HCT116 (cell line): ENCODE results near the gene ABCA1. TPM values are rescaled to one million over a fixed set of nuclear protein-coding genes. Genes with fewer than 3 reads are reported as not detected.

Experiments
- ATAC-seq: fragments of 200-7000 bp; cut with Tn5 transposase; 2 replicates; pipeline ENCODE4 v1.9.1; 2020; ENCODE audit warnings: mild to moderate bottlenecking, moderate library complexity
- BruUV-seq: library from RNA; stranded (reverse); fragments of 400-500 nt; replicated peaks from 2 replicates; lab custom pipeline; 2021; lab: Mats Ljungman, UMichigan
- CTCF ChIA-PET: fragments of 300-600 bp; sonication (Branson Sonifier 250); formaldehyde crosslinking; loops from one replicate; lab custom pipeline; 2021; ENCODE audit warnings: antibody characterized with exemption; lab: Charles Lee
- POLR2A ChIA-PET: fragments of 300-600, 350-600 bp; sonication (Branson Sonifier 250); formaldehyde crosslinking; loops from one replicate; lab custom pipeline; 2021; ENCODE audit warnings: antibody characterized with exemption; lab: Charles Lee
- RAD21 ChIA-PET, 2 experiments: fragments of 300-600 bp; sonication (Branson Sonifier 250); formaldehyde crosslinking; loops; one replicate each; lab custom pipeline; 2023; ENCODE audit warnings: low total read pairs in 2 of 2; ENCODE audit not compliant: uncharacterized antibody in 2 of 2, unreplicated experiment in 2 of 2, low non-redundant PET in 1 of 2; lab: Charles Lee
- DNase-seq: peaks from one replicate; pipeline ENCODE4 v3.0.0-alpha.2; 2010; ENCODE audit warnings: low read depth, low spot score
- H2AFZ ChIP-seq: fragments of 200-600 bp; shearing (Covaris generic), sonication (generic); 2 replicates; pipeline ENCODE4 v1.6.1; 2017; ENCODE audit warnings: low read depth, mixed run types, mixed read lengths, antibody characterized with exemption, low read length; ENCODE audit not compliant: poor library complexity, severe bottlenecking
- H3K27ac ChIP-seq: 2 replicates; pipeline ENCODE4 v1.5.1; 2012; ENCODE audit warnings: low read depth, low read length
- H3K27me3 ChIP-seq: fragments of 200-600 bp; sonication (generic); 2 replicates; pipeline ENCODE4 v1.6.1; 2016; ENCODE audit warnings: mixed run types, low read length, mixed read lengths; ENCODE audit not compliant: insufficient read depth
- H3K36me3 ChIP-seq, 2 experiments: fragments of 200-500 bp in 1 of 2; fragments of 200-600 bp in 1 of 2; sonication (Bioruptor generic) in 1 of 2; sonication (generic) in 1 of 2; 2 replicates each; pipeline versions ENCODE4 v1.5.1 to v1.6.1; 2014 to 2016; ENCODE audit warnings: low read length in 2 of 2, inconsistent platforms in 1 of 2, mixed read lengths in 1 of 2, mixed run types in 1 of 2; ENCODE audit not compliant: insufficient read depth in 2 of 2, control insufficient read depth in 1 of 2
- H3K4me1 ChIP-seq, 2 experiments: fragments of 200-600 bp in 1 of 2; sonication (generic) in 1 of 2; 2 replicates each; pipeline versions ENCODE4 v1.5.1 to v1.6.1; 2012 to 2017; ENCODE audit warnings: low read length in 2 of 2, inconsistent platforms in 1 of 2, mild to moderate bottlenecking in 1 of 2, mixed read lengths in 1 of 2, mixed run types in 1 of 2, moderate library complexity in 1 of 2; ENCODE audit not compliant: insufficient read depth in 2 of 2, control insufficient read depth in 1 of 2
- H3K4me2 ChIP-seq: fragments of 200-600 bp; sonication (generic); 2 replicates; pipeline ENCODE4 v1.6.1; 2017; ENCODE audit warnings: mixed run types, low read length, mixed read lengths
- H3K4me3 ChIP-seq, 2 experiments: fragments of 200-600 bp in 1 of 2; sonication (generic) in 1 of 2; replicated peaks in 1 of 2; 2 replicates each; pipeline ENCODE4 v1.5.1; 2011 to 2016; ENCODE audit warnings: low read length in 2 of 2, control low read depth in 1 of 2, low read depth in 1 of 2, mild to moderate bottlenecking in 1 of 2, mixed read lengths in 1 of 2, mixed run types in 1 of 2
- H3K79me2 ChIP-seq: fragments of 200-600 bp; sonication (generic); 2 replicates; pipeline ENCODE4 v1.6.1; 2017; ENCODE audit warnings: mild to moderate bottlenecking, mixed run types, low read length, moderate library complexity, mixed read lengths; ENCODE audit not compliant: insufficient read depth
- H3K9ac ChIP-seq: fragments of 200-600 bp; sonication (generic); 2 replicates; pipeline ENCODE4 v1.6.1; 2016; ENCODE audit warnings: low read length, mixed read lengths
- H3K9me2 ChIP-seq: fragments of 200-600 bp; sonication (generic), shearing (Covaris generic); 2 replicates; pipeline ENCODE4 v1.6.1; 2017; ENCODE audit warnings: mixed run types, mild to moderate bottlenecking, moderate library complexity; ENCODE audit not compliant: insufficient read depth
- H3K9me3 ChIP-seq, 2 experiments: fragments of 200-500 bp in 1 of 2; fragments of 200-600 bp in 1 of 2; sonication (Bioruptor generic) in 1 of 2; sonication (generic) in 1 of 2; 2 replicates each; pipeline ENCODE4 v1.6.1; 2014 to 2017; ENCODE audit warnings: low read length in 2 of 2, mixed read lengths in 2 of 2, inconsistent platforms in 1 of 2, low read depth in 1 of 2, mild to moderate bottlenecking in 1 of 2, mixed run types in 1 of 2, moderate library complexity in 1 of 2; ENCODE audit not compliant: control insufficient read depth in 1 of 2, insufficient read depth in 1 of 2
- H4K20me1 ChIP-seq: fragments of 200-600 bp; sonication (generic), shearing (Covaris generic); 2 replicates; pipeline ENCODE4 v1.6.1; 2017; ENCODE audit warnings: mixed run types, mild to moderate bottlenecking, moderate library complexity; ENCODE audit not compliant: insufficient read depth
- ATF3 ChIP-seq: IDR thresholded peaks from 2 replicates; pipeline ENCODE4 v1.6.1; 2012
- CTCF ChIP-seq, 3 experiments: fragments of 200-600 bp in 1 of 3; sonication (generic) in 1 of 3; IDR thresholded peaks in 2 of 3; conservative IDR thresholded peaks in 1 of 3; 2 replicates each; pipeline ENCODE4 v1.5.1; 2012 to 2017; ENCODE audit warnings: low read depth in 2 of 3, low read length in 2 of 3, antibody characterized with exemption in 1 of 3, borderline replicate concordance in 1 of 3, control low read depth in 1 of 3, mild to moderate bottlenecking in 1 of 3, mixed read lengths in 1 of 3, mixed run types in 1 of 3, moderate library complexity in 1 of 3; ENCODE audit not compliant: insufficient read depth in 1 of 3
- EZH2phosphoT487 ChIP-seq: fragments of 200-600 bp; IDR thresholded peaks from 2 replicates; pipeline ENCODE4 v1.6.1; 2018; ENCODE audit warnings: antibody characterized with exemption, borderline replicate concordance
- JUND ChIP-seq: IDR thresholded peaks from 2 replicates; pipeline ENCODE4 v1.6.1; 2012
- RAD21 ChIP-seq: IDR thresholded peaks from 2 replicates; pipeline ENCODE4 v1.6.1; 2012; ENCODE audit warnings: low read depth, mild to moderate bottlenecking
- SIN3A ChIP-seq: IDR thresholded peaks from 2 replicates; pipeline ENCODE4 v1.6.1; 2012; ENCODE audit warnings: low read depth
- SRF ChIP-seq: IDR thresholded peaks from 2 replicates; pipeline ENCODE4 v1.6.1; 2012; ENCODE audit warnings: low read depth
- YY1 ChIP-seq: IDR thresholded peaks from 2 replicates; pipeline ENCODE4 v1.6.1; 2011; ENCODE audit warnings: low read length, low read depth, moderate library complexity, mild to moderate bottlenecking; ENCODE audit not compliant: insufficient replicate concordance; ENCODE audit errors: extremely low read depth
- ZNF274 ChIP-seq: fragments of 200-500 bp; sonication (Bioruptor generic); IDR thresholded peaks from 2 replicates; pipeline ENCODE4 v1.6.1; 2014; ENCODE audit warnings: mild to moderate bottlenecking, low read depth, low read length, inconsistent platforms
- intact Hi-C: fragments of 100-400 bp; cut with micrococcal nuclease; formaldehyde crosslinking; loops from 2 replicates; pipeline ENCODE4 v1.10.0; 2022
- total RNA-seq: library from RNA; stranded (reverse); gene quantifications from one replicate; pipeline ENCODE4 v1.2.1, GENCODE V29; 2021; ENCODE audit not compliant: unreplicated experiment

Gene ABCA1
- total RNA-seq, 1 experiment from 2014 or later = 0.89 TPM

- DNase-seq (no peak), ATAC-seq (no peak)
- H3K27me3 ChIP-seq = peaks cover 11% of the 10 kb centered on the region
- H3K79me2 ChIP-seq = no peaks in the 10 kb centered on the region
- RAD21 ChIA-PET = no interaction called here
- H4K20me1 ChIP-seq = no peaks in the 10 kb centered on the region
- H3K4me1 ChIP-seq = no peaks in the 10 kb centered on the region
- H3K27ac ChIP-seq = no peak overlapping the region
- H3K9me3 ChIP-seq = no peaks in the 10 kb centered on the region
- no peaks in the 10 kb centered on the region for H3K9me2 ChIP-seq
- H3K9ac ChIP-seq = no peak overlapping the region
- H3K36me3 ChIP-seq = no peaks in the 10 kb centered on the region
- no peak overlapping the region for H3K4me3 ChIP-seq
- H2AFZ ChIP-seq = no peak overlapping the region
- H3K4me2 ChIP-seq = no peak overlapping the region
- TF ChIP-seq EZH2phosphoT487 = no peak
- no peak for TF ChIP-seq ATF3
- no peak for TF ChIP-seq ZNF274
- TF ChIP-seq, all 23 proteins: peak for 0
- POLR2A ChIA-PET = no interaction called here
- CTCF ChIA-PET = no interaction called here
- intact Hi-C loops = no loop called here
- BruUV-seq = no TSS peak
Observed at GRCh38 chr9:104915753-104916152, 12.2 kb downstream of the ABCA1 start.

- intact Hi-C loops = no loop called here
- no TSS peak for BruUV-seq
- Histone ChIP-seq H3K4me3 (no peak overlapping the region), H3K4me2 (no peak overlapping the region), H2AFZ (no peak overlapping the region), H3K36me3 (no peaks in the 10 kb centered on the region), H3K27ac (no peak overlapping the region), H4K20me1 (no peaks in the 10 kb centered on the region), H3K9ac (no peak overlapping the region), H3K27me3 (peaks cover 11% of the 10 kb centered on the region), H3K9me3 (no peaks in the 10 kb centered on the region), H3K79me2 (no peaks in the 10 kb centered on the region), H3K4me1 (no peaks in the 10 kb centered on the region), H3K9me2 (no peaks in the 10 kb centered on the region)
- POLR2A ChIA-PET = no interaction called here
- RAD21 ChIA-PET = no interaction called here
- CTCF ChIA-PET = no interaction called here
- TF ChIP-seq CTCF (IDR thresholded peaks at IDR 0.05 in 2 of 3, conservative IDR thresholded peaks at IDR 0.05 in 1 of 3; ENCODE audit: borderline replicate concordance in 1 of 3, insufficient read depth in 1 of 3, low read depth in 2 of 3, low read length in 2 of 3) = no peak
- TF ChIP-seq SIN3A = no peak
- no peak for TF ChIP-seq RAD21
- no peak for TF ChIP-seq JUND
- TF ChIP-seq ZNF274 = no peak
- no peak for TF ChIP-seq SRF
- no peak for TF ChIP-seq YY1
- no peak for ATAC-seq
- no peak for DNase-seq
Observed at GRCh38 chr9:104915049-104915448, 12.9 kb downstream of the ABCA1 start.
